Cardiac fibroblast (primary cell): ENCODE data around the gene MAD1L1.
"Not testable (repeated sequence)": the region's sequence is repeated elsewhere in the genome, so short reads cannot be mapped to it uniquely, and the experiment has no call there.

Source experiments
- DNase-seq, 2 donors: peaks; one replicate each; pipeline versions ENCODE4 v3.0.0 to v3.0.0-alpha.2; 2010; ENCODE audit warnings: low read depth in 2 of 2
- H3K4me3 ChIP-seq, 2 donors: replicated peaks in 1 of 2; 1 replicate in 1 of 2; 2 replicates in 1 of 2; pipeline ENCODE4 v1.5.1; 2011; ENCODE audit warnings: low read depth in 2 of 2, low read length in 2 of 2, mild to moderate bottlenecking in 2 of 2, moderate library complexity in 1 of 2
- CTCF ChIP-seq: IDR thresholded peaks from one replicate; pipeline ENCODE4 v1.5.1; 2011; ENCODE audit warnings: low read depth, mild to moderate bottlenecking, low read length, inconsistent platforms

The MAD1L1 gene

GRCh38 chr7:1829668-1830067 lies 403.1 kb downstream of the MAD1L1 start:
- DNase-seq: not testable (repeated sequence)

GRCh38 chr7:1829111-1829510 lies 403.6 kb downstream of the MAD1L1 start:
- no peak for TF ChIP-seq CTCF
- no peak for DNase-seq
- no peak overlapping the region for H3K4me3 ChIP-seq

More at GRCh38 chr7:1829668-1830067, 403.1 kb downstream of the MAD1L1 start:
- not testable (repeated sequence) for H3K4me3 ChIP-seq

- not testable (repeated sequence) for H3K4me3 ChIP-seq, DNase-seq
Measured at GRCh38 chr7:1828170-1828569, 404.6 kb downstream of the MAD1L1 start.

- not testable (repeated sequence) for DNase-seq, H3K4me3 ChIP-seq
Measured at GRCh38 chr7:1827521-1827981, 405.2 kb downstream of the MAD1L1 start.

- DNase-seq, H3K4me3 ChIP-seq: not testable (repeated sequence)
Measured at GRCh38 chr7:1826931-1827330, 405.8 kb downstream of the MAD1L1 start.

- H3K4me3 ChIP-seq: no peak overlapping the region
- no peak for TF ChIP-seq CTCF
- no peak for DNase-seq
Measured at GRCh38 chr7:1825897-1826741, 406.6 kb downstream of the MAD1L1 start.

GRCh38 chr7:1825647-1825896 lies 407.2 kb downstream of the MAD1L1 start:
- DNase-seq, H3K4me3 ChIP-seq: not testable (repeated sequence)

GRCh38 chr7:1824882-1825646 lies 407.7 kb downstream of the MAD1L1 start:
- not testable (repeated sequence) for H3K4me3 ChIP-seq, DNase-seq

GRCh38 chr7:1824151-1824881 lies 408.4 kb downstream of the MAD1L1 start:
- H3K4me3 ChIP-seq: not testable (repeated sequence)

GRCh38 chr7:1823376-1824150 lies 409.2 kb downstream of the MAD1L1 start:
- no peak overlapping the region for H3K4me3 ChIP-seq
- no peak for DNase-seq
- TF ChIP-seq CTCF: no peak

More at GRCh38 chr7:1824151-1824881, 408.4 kb downstream of the MAD1L1 start:
- DNase-seq: not testable (repeated sequence)
